ENCODE measurements around the gene BAZ2B.
"Not testable (repeated sequence)": the region's sequence is repeated elsewhere in the genome, so short reads cannot be mapped to it uniquely, and the experiment has no call there.

The BAZ2B gene

GRCh38 chr2:159616286-159616701 is at the start of gene BAZ2B:
BAZ2B (minus strand) TSS chr2:159616548; CDS start chr2:159478719, 137,829 bp downstream.
- peak; percentile 61 for DNase-seq

- DNase-seq = no peak
Measured at GRCh38 chr2:159661286-159661685, 44.9 kb upstream of the BAZ2B start.

- no peak for DNase-seq
Measured at GRCh38 chr2:159658881-159659873, 42.8 kb upstream of the BAZ2B start.

GRCh38 chr2:159653962-159654361 is 37.6 kb upstream of the BAZ2B start:
- no peak for DNase-seq

GRCh38 chr2:159651884-159652283 is 35.5 kb upstream of the BAZ2B start:
- no peak for DNase-seq

- DNase-seq = peak; percentile 12
Measured at GRCh38 chr2:159650574-159650973, 34.2 kb upstream of the BAZ2B start.

GRCh38 chr2:159648643-159649042 is 32.3 kb upstream of the BAZ2B start:
- no peak for DNase-seq

- no peak for DNase-seq
Measured at GRCh38 chr2:159647667-159648066, 31.3 kb upstream of the BAZ2B start.

- no peak for DNase-seq
Measured at GRCh38 chr2:159640176-159640575, 23.8 kb upstream of the BAZ2B start.

GRCh38 chr2:159639712-159640111 is 23.4 kb upstream of the BAZ2B start:
- no peak for DNase-seq

GRCh38 chr2:159639071-159639470 is 22.7 kb upstream of the BAZ2B start:
- no peak for DNase-seq

GRCh38 chr2:159637988-159638501 is 21.7 kb upstream of the BAZ2B start:
- DNase-seq = no peak

GRCh38 chr2:159637240-159637639 is 20.9 kb upstream of the BAZ2B start:
- DNase-seq = no peak

- no peak for DNase-seq
Measured at GRCh38 chr2:159635006-159635789, 18.9 kb upstream of the BAZ2B start.

- no peak for DNase-seq
Measured at GRCh38 chr2:159633219-159633618, 16.9 kb upstream of the BAZ2B start.

- DNase-seq = not testable (repeated sequence)
Measured at GRCh38 chr2:159625628-159626027, 9.3 kb upstream of the BAZ2B start.

- DNase-seq = no peak
Measured at GRCh38 chr2:159623436-159623835, 7.1 kb upstream of the BAZ2B start.

GRCh38 chr2:159622966-159623365 is 6.6 kb upstream of the BAZ2B start:
- no peak for DNase-seq

GRCh38 chr2:159620796-159621195 is 4.4 kb upstream of the BAZ2B start:
- no peak for DNase-seq

GRCh38 chr2:159617646-159618045 is 1.3 kb upstream of the BAZ2B start:
- peak; percentile 83 for DNase-seq

- DNase-seq = peak; percentile 32
Measured at GRCh38 chr2:159617100-159617499, 752 bp upstream of the BAZ2B start.

GRCh38 chr2:159615367-159616285 is 722 bp downstream of the BAZ2B start:
- peak; percentile 93 for DNase-seq
